ENCODE data around the gene COBLL1. TPM values are rescaled to one million over a fixed set of nuclear protein-coding genes. Genes with fewer than 3 reads are reported as not detected.

Gene COBLL1
- total RNA-seq, 4 donors from 2014 or later = 41.4 to 66.0 (median 61.9) TPM

DNA sequence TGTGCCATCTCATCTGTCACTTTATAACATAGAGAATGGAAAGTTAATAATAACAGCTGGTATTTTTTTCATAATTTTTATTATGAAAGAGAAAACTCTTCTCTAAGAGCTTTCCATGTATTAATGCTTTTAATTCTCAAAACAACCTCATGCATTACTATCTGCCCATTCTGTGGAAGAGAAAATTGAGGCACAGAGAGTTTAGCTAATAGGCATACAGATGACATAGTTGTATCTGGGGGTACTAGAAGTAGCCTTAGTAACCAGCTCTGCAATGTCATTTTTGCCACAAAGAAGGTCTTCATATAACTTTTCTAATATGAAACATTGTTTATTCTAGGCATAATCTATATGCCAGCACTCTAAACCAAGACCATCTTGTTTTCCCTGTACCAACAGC, 36.3 kb upstream of the COBLL1 start:
- no peak for DNase-seq (ENCODE audit: extremely low spot score)
- no peaks in the 10 kb centered on the region for H3K36me3 ChIP-seq
- H3K27ac ChIP-seq (replicated peaks in 1 of 4) = no peak overlapping the region
- H3K9me3 ChIP-seq = no peaks in the 10 kb centered on the region
- intact Hi-C loops (cut with DNase I) = no loop called here
- H3K4me3 ChIP-seq = no peak overlapping the region
- no peaks in the 10 kb centered on the region for H3K27me3 ChIP-seq
- peaks cover 0 to 33% (median 23%) of the 10 kb centered on the region in 4 donors for H3K4me1 ChIP-seq
- TF ChIP-seq POLR2AphosphoS5 (IDR thresholded peaks at IDR 0.05) (no peak), EP300 (IDR thresholded peaks at IDR 0.05) (no peak), POLR2A (IDR thresholded peaks at IDR 0.05; ENCODE audit: low read depth) (no peak)
- TF ChIP-seq, protein P1, sequence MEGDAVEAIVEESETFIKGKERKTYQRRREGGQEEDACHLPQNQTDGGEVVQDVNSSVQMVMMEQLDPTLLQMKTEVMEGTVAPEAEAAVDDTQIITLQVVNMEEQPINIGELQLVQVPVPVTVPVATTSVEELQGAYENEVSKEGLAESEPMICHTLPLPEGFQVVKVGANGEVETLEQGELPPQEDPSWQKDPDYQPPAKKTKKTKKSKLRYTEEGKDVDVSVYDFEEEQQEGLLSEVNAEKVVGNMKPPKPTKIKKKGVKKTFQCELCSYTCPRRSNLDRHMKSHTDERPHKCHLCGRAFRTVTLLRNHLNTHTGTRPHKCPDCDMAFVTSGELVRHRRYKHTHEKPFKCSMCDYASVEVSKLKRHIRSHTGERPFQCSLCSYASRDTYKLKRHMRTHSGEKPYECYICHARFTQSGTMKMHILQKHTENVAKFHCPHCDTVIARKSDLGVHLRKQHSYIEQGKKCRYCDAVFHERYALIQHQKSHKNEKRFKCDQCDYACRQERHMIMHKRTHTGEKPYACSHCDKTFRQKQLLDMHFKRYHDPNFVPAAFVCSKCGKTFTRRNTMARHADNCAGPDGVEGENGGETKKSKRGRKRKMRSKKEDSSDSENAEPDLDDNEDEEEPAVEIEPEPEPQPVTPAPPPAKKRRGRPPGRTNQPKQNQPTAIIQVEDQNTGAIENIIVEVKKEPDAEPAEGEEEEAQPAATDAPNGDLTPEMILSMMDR (IDR thresholded peaks at IDR 0.05) = no peak

DNA sequence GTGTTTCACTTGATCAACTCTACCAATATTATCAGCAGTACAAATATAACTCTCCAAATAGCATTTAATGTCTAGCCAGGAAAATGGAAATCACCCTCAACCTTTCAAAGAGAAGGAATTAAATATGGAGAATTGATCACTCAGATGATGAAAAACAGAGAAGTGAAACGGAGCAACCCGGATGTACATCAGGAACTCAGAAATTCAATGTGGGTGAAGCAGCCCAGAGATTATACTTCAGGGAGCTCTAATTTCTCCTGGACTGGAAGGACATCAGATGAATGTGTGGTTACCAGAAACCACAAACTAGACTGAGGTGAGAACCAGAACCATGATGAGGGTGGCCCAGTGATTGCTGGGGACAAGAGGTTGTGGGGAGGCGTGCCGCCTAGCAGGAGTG, 35.5 kb upstream of the COBLL1 start:
- TF ChIP-seq, protein P1 (IDR thresholded peaks at IDR 0.05) = no peak
- no peak for TF ChIP-seq POLR2A (IDR thresholded peaks at IDR 0.05; ENCODE audit: low read depth)
- TF ChIP-seq EP300 (IDR thresholded peaks at IDR 0.05) = no peak
- no peak for TF ChIP-seq POLR2AphosphoS5 (IDR thresholded peaks at IDR 0.05)
- no peak overlapping the region for H3K4me3 ChIP-seq
- H3K4me1 ChIP-seq = peaks cover 0 to 27% (median 16%) of the 10 kb centered on the region in 4 donors
- no peak for DNase-seq (ENCODE audit: extremely low spot score)
- H3K36me3 ChIP-seq = no peaks in the 10 kb centered on the region
- intact Hi-C loops (cut with DNase I) = no loop called here
- no peak overlapping the region for H3K27ac ChIP-seq (replicated peaks in 1 of 4)
- 78% methylated on average over 4 of the region's 4 CpGs for WGBS
- no peaks in the 10 kb centered on the region for H3K27me3 ChIP-seq
- H3K9me3 ChIP-seq = no peaks in the 10 kb centered on the region

DNA sequence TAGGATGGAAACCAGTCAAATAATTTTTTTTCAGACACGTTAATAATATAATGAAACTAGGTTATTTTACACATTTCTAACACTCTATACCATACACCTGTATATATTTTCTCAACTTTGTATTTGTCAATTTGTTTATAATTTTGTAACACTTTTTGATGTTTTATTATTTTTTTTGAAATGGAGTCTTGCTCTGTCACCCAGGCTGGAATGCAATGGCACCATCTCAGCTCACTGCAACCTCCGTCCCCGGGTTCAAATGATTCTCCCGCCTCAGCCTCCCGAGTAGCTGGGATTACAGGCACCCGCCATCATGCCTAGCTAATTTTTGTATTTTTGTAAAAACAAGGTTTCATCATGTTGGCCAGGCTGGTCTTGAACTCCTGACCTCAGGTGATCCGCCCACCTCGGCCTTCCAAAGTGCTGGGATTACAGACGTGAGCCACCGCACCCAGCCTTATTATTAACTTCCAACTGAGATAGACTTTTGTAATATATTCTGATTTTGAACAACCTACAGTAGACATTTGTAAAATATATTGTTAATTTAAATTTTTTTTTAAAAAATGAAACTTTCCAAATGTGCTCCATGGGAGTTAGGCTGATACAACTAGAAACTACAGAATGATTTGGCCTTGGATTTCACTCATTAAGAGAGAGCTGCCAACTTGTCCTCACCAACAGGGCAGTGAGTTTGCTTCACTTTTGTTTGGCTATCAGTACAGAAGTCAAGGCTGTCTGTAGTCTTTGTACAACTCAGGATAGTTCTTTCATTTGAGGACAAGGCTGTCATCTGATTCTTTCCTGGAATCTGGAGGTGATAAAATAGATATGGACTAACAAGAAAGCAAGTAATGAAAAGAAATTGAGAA, 33.9 kb upstream of the COBLL1 start:
- Histone ChIP-seq H3K27me3 (no peaks in the 10 kb centered on the region), H3K36me3 (no peaks in the 10 kb centered on the region), H3K4me3 (no peak overlapping the region), H3K9me3 (no peaks in the 10 kb centered on the region), H3K4me1 (peaks cover 0 to 26% (median 11%) of the 10 kb centered on the region in 4 donors), H3K27ac (replicated peaks in 1 of 4) (no peak overlapping the region)
- 97% methylated on average over 10 of the region's 10 CpGs for WGBS
- TF ChIP-seq, protein P1 (IDR thresholded peaks at IDR 0.05) = no peak
- TF ChIP-seq POLR2A (IDR thresholded peaks at IDR 0.05; ENCODE audit: low read depth) (no peak), POLR2AphosphoS5 (IDR thresholded peaks at IDR 0.05) (no peak), EP300 (IDR thresholded peaks at IDR 0.05) (no peak)
- no peak for DNase-seq (ENCODE audit: extremely low spot score)
- intact Hi-C loops (cut with DNase I) = no loop called here

DNA sequence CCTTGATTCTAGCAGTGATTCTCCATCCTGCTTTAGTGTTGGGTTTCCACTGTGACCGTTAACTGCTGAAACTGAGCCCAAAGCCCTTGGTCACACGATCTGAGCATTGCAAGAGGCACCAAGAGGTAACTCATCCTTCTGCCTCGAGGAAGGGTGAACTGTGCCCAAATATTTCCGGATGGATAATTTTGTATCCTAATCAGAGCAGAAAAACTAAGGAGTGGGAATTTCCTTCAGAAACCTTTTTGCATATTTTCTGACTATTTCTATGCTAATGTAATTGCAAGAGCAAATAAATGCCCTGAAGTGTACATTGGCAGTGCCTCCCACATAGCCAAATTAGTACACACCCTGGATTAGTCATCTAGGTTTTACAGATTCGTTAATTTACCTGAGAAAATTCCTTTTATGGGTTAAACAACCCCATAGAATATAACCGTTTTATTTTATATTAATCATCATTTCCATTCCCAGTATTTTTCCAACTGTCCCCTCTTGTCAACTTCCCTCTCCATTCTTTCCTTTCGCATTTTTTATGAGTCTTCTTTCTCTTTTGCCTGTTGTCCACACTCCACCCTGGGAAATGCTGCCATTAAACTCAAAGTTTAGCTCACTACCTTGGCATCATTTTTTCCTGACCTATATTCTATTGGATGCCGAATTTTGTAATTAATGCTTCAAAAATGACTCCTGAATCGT, 31.7 kb upstream of the COBLL1 start:
- intact Hi-C loops (cut with DNase I) = no loop called here
- Histone ChIP-seq H3K4me3 (no peak overlapping the region), H3K9me3 (no peaks in the 10 kb centered on the region), H3K36me3 (no peaks in the 10 kb centered on the region), H3K27me3 (no peaks in the 10 kb centered on the region), H3K4me1 (peaks cover 0 to 15% (median 0%) of the 10 kb centered on the region in 4 donors), H3K27ac (replicated peaks in 1 of 4) (no peak overlapping the region)
- 86% methylated on average over 9 of the region's 9 CpGs for WGBS
- TF ChIP-seq POLR2AphosphoS5 (IDR thresholded peaks at IDR 0.05) = no peak
- TF ChIP-seq EP300 (IDR thresholded peaks at IDR 0.05) = no peak
- no peak for TF ChIP-seq POLR2A (IDR thresholded peaks at IDR 0.05; ENCODE audit: low read depth)
- TF ChIP-seq, protein P1 (IDR thresholded peaks at IDR 0.05) = no peak
- DNase-seq (ENCODE audit: extremely low spot score) = no peak
